Stimulated activated CD8-positive, alpha-beta memory T cell treated with anti-CD3 and anti-CD28 coated beads, Interleukin-2, amount 100 ng/mL, for 48 hours (primary cell): ENCODE data around the gene PEX11B.
A peak's percentile ranks its signal among the peaks of the same experiment; 100 is the strongest.

Experiments used
- DNase-seq, 2 donors: peaks; one replicate each; pipeline ENCODE4 v3.0.0-alpha.2; 2020; ENCODE audit warnings: low read depth in 2 of 2

PEX11B gene

DNA sequence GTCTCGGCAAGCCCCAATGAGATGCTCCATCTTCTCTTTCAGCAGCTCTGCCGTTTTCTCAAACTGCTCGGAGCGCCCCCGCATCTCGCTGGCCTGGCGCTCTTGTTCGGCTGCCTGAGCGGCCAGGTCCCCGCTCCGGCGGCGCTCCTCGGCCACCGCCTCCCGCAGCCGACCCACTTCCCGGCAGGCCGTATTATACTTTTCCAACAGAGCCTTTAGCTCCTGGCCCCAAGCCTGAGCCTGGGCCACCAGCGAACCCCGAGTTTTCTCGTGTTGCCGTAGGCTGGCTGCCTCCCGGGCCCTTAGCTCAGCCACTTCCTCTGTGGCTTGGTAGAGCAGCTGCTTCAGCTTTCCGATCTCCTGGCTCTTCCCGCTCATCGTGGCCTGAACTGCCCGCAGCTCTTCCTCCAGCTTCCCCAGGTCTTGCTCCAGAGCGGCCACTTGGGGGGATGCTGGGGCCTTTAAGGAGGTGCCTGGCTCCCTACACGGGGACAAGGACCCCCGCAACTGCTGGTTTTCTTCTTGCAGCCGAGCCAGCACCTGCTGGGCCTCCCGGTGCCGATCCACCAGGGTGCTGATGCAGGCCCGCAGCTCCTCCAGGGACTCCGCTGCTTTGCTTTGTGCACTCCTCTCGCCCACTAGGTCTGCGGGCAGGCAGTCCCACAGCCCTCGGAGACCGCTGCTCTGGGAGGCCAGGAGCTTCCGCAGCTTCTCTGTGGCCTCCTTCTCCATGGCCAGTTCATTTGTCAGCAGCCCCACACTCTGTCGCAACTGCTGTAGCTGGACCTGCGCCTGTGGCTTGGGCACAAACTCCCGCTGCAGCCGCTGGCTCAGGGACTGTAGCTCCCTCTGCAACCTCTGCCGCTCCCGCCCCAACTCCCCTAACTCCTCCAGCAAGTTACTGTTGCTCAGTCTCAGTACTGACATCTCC lies 46.3 kb downstream of the PEX11B start:
- DNase-seq = peak in 1 of 2 donors; percentile 19

DNA sequence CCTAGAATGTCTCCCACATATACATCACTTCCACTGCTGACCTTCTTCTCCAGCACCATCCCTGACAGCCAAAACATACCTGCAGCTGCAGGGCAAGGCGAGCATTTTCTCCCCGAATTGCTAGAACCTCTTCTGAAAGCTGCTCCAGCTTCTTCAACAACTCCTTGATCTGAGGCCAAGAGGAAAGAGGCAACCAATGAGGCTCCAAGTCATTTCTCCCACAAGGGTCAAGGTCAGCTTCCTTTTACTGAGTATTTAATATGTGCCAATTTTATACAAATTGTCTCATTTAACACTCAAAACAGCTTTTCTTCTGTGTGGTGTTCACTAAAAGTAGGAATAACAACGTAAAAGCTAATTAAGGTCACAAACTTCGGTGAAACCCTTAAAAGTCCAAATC lies 50.3 kb downstream of the PEX11B start:
- no peak for DNase-seq

DNA sequence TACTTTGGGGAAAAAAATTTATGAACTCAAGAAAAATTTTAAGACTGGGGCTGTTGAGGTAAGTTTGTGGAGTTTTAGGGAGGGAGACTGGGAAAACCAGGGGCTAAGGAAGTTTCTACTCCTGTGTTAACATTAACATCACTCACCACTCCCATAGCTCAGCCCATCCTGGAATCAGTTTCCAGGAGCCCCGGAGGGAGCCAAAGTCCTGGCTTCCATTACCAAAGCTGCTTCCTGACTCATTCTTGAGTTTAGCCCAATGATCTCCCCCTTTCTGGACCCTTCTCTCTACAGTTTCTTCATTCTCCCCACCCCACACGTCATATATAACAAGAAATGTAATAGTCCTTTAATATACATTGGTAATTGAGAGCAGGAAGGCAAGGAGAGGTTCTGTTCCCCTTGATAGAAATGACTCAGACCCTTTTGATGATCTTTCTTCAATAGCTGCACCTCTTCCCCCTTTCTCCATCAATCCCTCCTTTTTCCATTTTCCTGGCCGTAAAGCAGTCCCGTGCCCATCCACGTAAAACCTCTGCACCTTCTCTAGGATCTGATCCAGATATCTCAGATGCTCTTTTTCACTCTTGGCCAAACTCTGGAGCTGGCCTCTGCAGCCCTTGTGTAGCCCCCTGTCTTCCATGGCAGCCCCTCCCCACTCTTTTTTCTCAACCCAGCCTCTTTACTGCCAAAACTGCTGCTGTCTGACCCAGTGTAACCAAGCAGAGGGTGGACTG lies 55.1 kb downstream of the PEX11B start:
- no peak for DNase-seq
